PC-9 (cell line): ENCODE results near the gene PON1.

Source experiments
- EZH2 ChIP-seq: fragments of 200-600 bp; sonication (generic); IDR thresholded peaks from 2 replicates; pipeline ENCODE4 v1.8.0; 2017; ENCODE audit warnings: antibody characterized with exemption, low read depth
- TF ChIP-seq, protein P1 (sequence below): fragments of 200-600 bp; sonication (generic); conservative IDR thresholded peaks from 2 replicates; pipeline ENCODE4 v1.6.1; 2017; ENCODE audit warnings: mixed run types, antibody characterized with exemption, mild to moderate bottlenecking, moderate library complexity

DNA sequence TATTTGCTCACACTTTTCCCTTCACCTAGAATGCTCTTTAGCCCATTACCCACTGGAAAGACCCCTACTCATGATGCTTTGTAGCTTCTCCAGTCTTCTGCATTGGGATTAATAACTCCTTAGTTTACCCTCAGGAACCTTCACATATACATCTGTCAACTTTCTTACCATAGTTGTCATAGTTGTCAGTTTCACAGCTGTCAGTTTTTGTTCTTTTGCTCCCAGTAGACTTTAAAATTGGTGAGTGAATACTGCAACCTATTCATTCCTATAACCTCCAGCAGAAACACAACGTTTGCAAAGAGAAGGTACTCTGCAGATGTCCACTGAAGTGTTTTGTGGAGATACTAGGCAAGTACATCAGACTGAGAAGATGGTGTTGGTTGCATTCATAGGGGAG lies 2.6 kb downstream of the PON1 start:
- TF ChIP-seq, protein P1, sequence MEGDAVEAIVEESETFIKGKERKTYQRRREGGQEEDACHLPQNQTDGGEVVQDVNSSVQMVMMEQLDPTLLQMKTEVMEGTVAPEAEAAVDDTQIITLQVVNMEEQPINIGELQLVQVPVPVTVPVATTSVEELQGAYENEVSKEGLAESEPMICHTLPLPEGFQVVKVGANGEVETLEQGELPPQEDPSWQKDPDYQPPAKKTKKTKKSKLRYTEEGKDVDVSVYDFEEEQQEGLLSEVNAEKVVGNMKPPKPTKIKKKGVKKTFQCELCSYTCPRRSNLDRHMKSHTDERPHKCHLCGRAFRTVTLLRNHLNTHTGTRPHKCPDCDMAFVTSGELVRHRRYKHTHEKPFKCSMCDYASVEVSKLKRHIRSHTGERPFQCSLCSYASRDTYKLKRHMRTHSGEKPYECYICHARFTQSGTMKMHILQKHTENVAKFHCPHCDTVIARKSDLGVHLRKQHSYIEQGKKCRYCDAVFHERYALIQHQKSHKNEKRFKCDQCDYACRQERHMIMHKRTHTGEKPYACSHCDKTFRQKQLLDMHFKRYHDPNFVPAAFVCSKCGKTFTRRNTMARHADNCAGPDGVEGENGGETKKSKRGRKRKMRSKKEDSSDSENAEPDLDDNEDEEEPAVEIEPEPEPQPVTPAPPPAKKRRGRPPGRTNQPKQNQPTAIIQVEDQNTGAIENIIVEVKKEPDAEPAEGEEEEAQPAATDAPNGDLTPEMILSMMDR: no peak
- no peak for TF ChIP-seq EZH2
